Gastroesophageal sphincter (tissue), 4 donors: Measurements from ENCODE around the gene RAD51B. TPM values are rescaled to one million over a fixed set of nuclear protein-coding genes. Genes with fewer than 3 reads are reported as not detected.
A peak's percentile ranks its signal among the peaks of the same experiment; 100 is the strongest.
"Not testable (repeated sequence)": the region's sequence is repeated elsewhere in the genome, so short reads cannot be mapped to it uniquely, and the experiment has no call there.

Experiments
- ATAC-seq: fragments of 150-250 bp; one replicate; pipeline ENCODE4 v1.9.1; 2016; ENCODE audit warnings: mild to moderate bottlenecking, moderate library complexity
- H3K27ac ChIP-seq, 4 donors: fragments of 200-600 bp; sonication (generic) in 3 of 4; 1 replicate in 3 of 4; 2 replicates in 1 of 4; pipeline ENCODE4 v1.5.1; 2016 to 2019
- H3K27me3 ChIP-seq: fragments of 200-600 bp; sonication (generic); one replicate; pipeline ENCODE4 v1.5.1; 2019
- H3K36me3 ChIP-seq, 2 donors: fragments of 200-600 bp; sonication (generic); one replicate each; pipeline ENCODE4 v1.5.1; 2019; ENCODE audit warnings: control low read depth in 1 of 2
- H3K4me1 ChIP-seq, 3 donors: fragments of 200-600 bp; sonication (generic); 1 replicate in 2 of 3; 2 replicates in 1 of 3; pipeline ENCODE4 v1.5.1; 2016 to 2019; ENCODE audit warnings: control low read depth in 2 of 3
- H3K4me3 ChIP-seq, 2 donors: fragments of 200-600 bp; sonication (generic); one replicate each; pipeline ENCODE4 v1.5.1; 2019; ENCODE audit warnings: mild to moderate bottlenecking in 1 of 2, moderate library complexity in 1 of 2
- H3K9me3 ChIP-seq, 3 donors: fragments of 200-600 bp; sonication (generic); one replicate each; pipeline ENCODE4 v1.5.1; 2017 to 2019; ENCODE audit warnings: control low read depth in 2 of 3
- CTCF ChIP-seq, 4 experiments: fragments of 200-600 bp in 2 of 4; fragments of 450-650 bp in 2 of 4; sonication (generic) in 1 of 4; IDR thresholded peaks; one replicate each; pipeline ENCODE4 v1.5.1; 2017 to 2019; ENCODE audit warnings: antibody characterized with exemption in 4 of 4, mild to moderate bottlenecking in 2 of 4, moderate library complexity in 2 of 4
- EP300 ChIP-seq: sonication (generic); formaldehyde crosslinking; IDR thresholded peaks from one replicate; pipeline ENCODE4 v1.6.1; 2017; ENCODE audit warnings: antibody characterized with exemption, mild to moderate bottlenecking
- POLR2A ChIP-seq, 2 donors: fragments of 450-650 bp; IDR thresholded peaks; one replicate each; pipeline ENCODE4 v1.6.1; 2017; ENCODE audit warnings: antibody characterized with exemption in 2 of 2, mild to moderate bottlenecking in 2 of 2, moderate library complexity in 1 of 2
- POLR2AphosphoS5 ChIP-seq: sonication (generic); formaldehyde crosslinking; IDR thresholded peaks from one replicate; pipeline ENCODE4 v1.6.1; 2017; ENCODE audit warnings: antibody characterized with exemption
- WGBS, 2 donors: methylation state at CpG; one replicate each; pipeline ENCODE4 v1.1.5; 2018; ENCODE audit warnings: low coverage in 1 of 2; 5-methylcytosine and 5-hydroxymethylcytosine counted together
- total RNA-seq, 4 donors: library from RNA; depleted of rRNA; stranded (reverse); fragments of >200 nt; gene quantifications; one replicate each; pipeline ENCODE4 v1.1.0, GENCODE V29; 2016

The RAD51B gene
- total RNA-seq, 4 donors from 2014 or later, result 5.1 to 7.0 (median 6.0) TPM

- Histone ChIP-seq H3K27me3 (no peaks in the 10 kb centered on the region), H3K4me1 (peaks cover 0 to 53% (median 10%) of the 10 kb centered on the region in 3 donors), H3K36me3 (no peaks in the 10 kb centered on the region), H3K27ac (no peak overlapping the region), H3K4me3 (no peak overlapping the region), H3K9me3 (no peaks in the 10 kb centered on the region)
- 74% methylated on average over 5 of the region's 5 CpGs; no CpG with 5 or more reads in 1 of the 2 donors for WGBS, 2 donors
- ATAC-seq, result no peak
- TF ChIP-seq POLR2AphosphoS5, result no peak
- TF ChIP-seq POLR2A (IDR thresholded peaks at IDR 0.05), result no peak
- no peak for TF ChIP-seq EP300
- no peak for TF ChIP-seq CTCF (IDR thresholded peaks at IDR 0.05)
Observed at GRCh38 chr14:68759937-68760336, 940.4 kb downstream of the RAD51B start.

- Histone ChIP-seq H3K27ac (no peak overlapping the region), H3K36me3 (no peaks in the 10 kb centered on the region), H3K4me1 (peaks cover 0 to 50% (median 10%) of the 10 kb centered on the region in 3 donors), H3K9me3 (no peaks in the 10 kb centered on the region), H3K27me3 (no peaks in the 10 kb centered on the region), H3K4me3 (no peak overlapping the region)
- ATAC-seq, result no peak
- WGBS, 2 donors, result 70 to 83% methylated on average over 2 of the region's 2 CpGs
- TF ChIP-seq CTCF (IDR thresholded peaks at IDR 0.05), result no peak
- TF ChIP-seq POLR2AphosphoS5, result no peak
- no peak for TF ChIP-seq EP300
- TF ChIP-seq POLR2A (IDR thresholded peaks at IDR 0.05), result no peak
Observed at GRCh38 chr14:68760761-68761160, 941.2 kb downstream of the RAD51B start.

- no peak for TF ChIP-seq CTCF (IDR thresholded peaks at IDR 0.05)
- no peak for TF ChIP-seq POLR2AphosphoS5
- no peak for TF ChIP-seq POLR2A (IDR thresholded peaks at IDR 0.05)
- no peak for TF ChIP-seq EP300
- no peak for ATAC-seq
- no CpG with 5 or more reads among the region's 1 CpG for WGBS, 2 donors
- Histone ChIP-seq H3K27ac (no peak overlapping the region), H3K36me3 (no peaks in the 10 kb centered on the region), H3K27me3 (no peaks in the 10 kb centered on the region), H3K4me1 (peaks cover 0 to 44% (median 10%) of the 10 kb centered on the region in 3 donors), H3K9me3 (no peaks in the 10 kb centered on the region), H3K4me3 (no peak overlapping the region)
Observed at GRCh38 chr14:68761391-68761790, 941.8 kb downstream of the RAD51B start.

- ATAC-seq, result peak; percentile 76
- Histone ChIP-seq H3K36me3 (no peaks in the 10 kb centered on the region), H3K27ac (peak overlapping the region in 3 of 4 donors; percentile 67 to 69 (median 68)), H3K4me3 (no peak overlapping the region), H3K27me3 (no peaks in the 10 kb centered on the region), H3K9me3 (no peaks in the 10 kb centered on the region), H3K4me1 (peaks cover 0 to 28% (median 10%) of the 10 kb centered on the region in 3 donors)
- peak; percentile 14 for TF ChIP-seq POLR2AphosphoS5
- TF ChIP-seq CTCF (IDR thresholded peaks at IDR 0.05), result no peak
- TF ChIP-seq EP300, result no peak
- 14% methylated on average over 5 of the region's 11 CpGs; no CpG with 5 or more reads in 1 of the 2 donors for WGBS, 2 donors
Observed at GRCh38 chr14:68762953-68763764, 943.6 kb downstream of the RAD51B start.

- not testable (repeated sequence) for H3K27me3 ChIP-seq, H3K4me3 ChIP-seq, H3K36me3 ChIP-seq, ATAC-seq, H3K9me3 ChIP-seq
- Histone ChIP-seq H3K4me1 (peaks cover 0 to 23% (median 10%) of the 10 kb centered on the region in 3 donors), H3K27ac (peak overlapping the region in 2 of 4 donors; percentile 42 to 67)
- 80 to 83% methylated on average over 3 of the region's 4 CpGs for WGBS, 2 donors
Observed at GRCh38 chr14:68763843-68764242, 944.3 kb downstream of the RAD51B start.
